ENCODE data around the gene CPNE8.

GRCh38 chr12:38880288-38880687 lies 25.1 kb downstream of the CPNE8 start:
- TF ChIP-seq CTCF (IDR thresholded peaks at IDR 0.05) (no peak), POLR2A (IDR thresholded peaks at IDR 0.05) (no peak)
